DMS114 treated with DMSO at 0.1 percent for 48 hours (cell line): ENCODE results near the gene HBE1.
"Not testable (repeated sequence)": the region's sequence is repeated elsewhere in the genome, so short reads cannot be mapped to it uniquely, and the experiment has no call there.

Experiments used
- DNase-seq: peaks from one replicate; lab custom pipeline; 2025; ENCODE audit not compliant: unreplicated experiment; lab: John Stamatoyannopoulos, UW

Gene HBE1

DNA sequence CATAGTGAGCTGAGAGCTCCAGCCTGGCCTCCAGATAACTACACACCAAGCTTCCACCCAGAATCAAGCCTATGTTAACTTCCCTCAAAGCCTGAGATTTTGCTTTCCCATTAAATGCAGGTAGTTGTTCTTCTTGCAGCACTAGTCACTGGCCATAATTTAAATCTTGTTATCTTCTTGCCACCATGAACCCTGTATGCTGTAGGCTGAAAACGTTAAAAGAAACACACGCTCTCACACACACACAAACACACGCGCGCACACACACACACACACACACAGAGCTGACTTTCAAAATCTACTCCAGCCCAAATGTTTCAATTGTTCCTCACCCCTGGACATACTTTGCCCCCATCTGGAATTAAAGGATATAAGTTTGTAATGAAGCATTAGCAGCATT, 16.3 kb downstream of the HBE1 start:
- DNase-seq = not testable (repeated sequence)

DNA sequence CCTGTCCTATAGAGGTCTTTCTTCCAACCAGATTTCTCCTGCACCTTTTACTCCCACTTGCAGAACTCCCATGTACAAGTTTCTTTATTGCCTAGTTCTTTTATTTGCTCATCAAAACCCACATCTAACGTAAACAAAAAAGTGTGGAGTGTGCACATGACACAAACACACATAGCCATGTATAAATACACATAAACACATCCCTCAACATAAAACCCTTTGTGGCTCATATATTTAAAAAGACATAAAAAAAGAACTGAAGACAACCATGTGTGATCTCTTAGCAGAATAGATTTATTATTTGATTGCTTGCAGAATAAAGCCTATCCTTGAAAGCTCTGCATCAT, 16.9 kb downstream of the HBE1 start:
- no peak for DNase-seq

DNA sequence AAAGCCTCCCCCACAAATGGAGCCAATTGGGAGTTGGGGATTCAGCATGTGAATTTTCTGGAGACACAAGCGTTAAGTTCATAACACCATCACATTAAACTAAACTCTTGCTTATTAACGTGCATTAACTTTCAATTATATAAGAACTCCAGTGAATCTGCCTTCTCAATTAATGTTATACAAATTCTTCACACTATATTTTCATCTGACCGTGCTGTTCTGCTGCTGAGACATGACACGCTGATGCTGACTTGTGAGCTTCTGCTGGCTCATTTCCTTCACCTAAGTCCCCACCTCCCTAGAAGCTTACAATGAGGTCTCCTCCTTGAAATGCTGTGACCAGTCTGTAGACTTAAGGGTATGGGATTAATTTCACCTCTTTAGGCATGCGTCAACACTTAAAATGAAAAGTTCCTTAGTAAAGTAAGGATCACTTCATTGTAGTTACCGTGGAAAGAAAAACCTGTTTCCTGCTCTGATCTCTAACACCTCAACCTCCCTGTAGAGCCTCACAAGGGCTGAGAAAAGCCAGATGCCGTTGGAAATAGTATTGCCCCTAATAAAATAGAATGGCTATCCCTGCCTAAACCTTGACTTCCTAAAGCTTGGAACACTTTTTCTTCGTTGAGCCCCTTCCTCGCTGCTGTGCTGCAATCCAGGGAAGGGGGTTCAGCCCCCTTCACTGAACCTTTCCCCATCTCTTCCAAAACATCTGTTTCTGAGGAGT, 17.4 kb downstream of the HBE1 start:
- DNase-seq = no peak

DNA sequence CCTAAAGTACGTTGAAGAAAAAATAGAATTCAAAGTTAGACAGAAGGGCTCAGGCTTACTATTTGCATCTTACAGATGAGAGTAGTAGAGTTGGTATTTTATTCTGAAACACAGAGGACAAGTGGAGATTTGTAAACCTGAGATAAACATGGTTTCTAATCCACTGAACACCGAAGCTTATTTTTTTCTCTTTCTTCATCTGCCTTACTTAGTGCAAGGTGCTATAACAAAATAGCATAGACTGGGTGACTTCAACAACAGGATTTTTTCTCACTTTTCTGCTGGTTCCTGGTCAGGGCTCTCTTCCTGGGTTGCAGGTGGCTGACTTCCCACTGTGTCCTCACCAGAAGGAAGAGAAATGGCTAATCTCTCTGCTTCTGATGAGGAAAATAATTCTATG, 18.0 kb downstream of the HBE1 start:
- no peak for DNase-seq

DNA sequence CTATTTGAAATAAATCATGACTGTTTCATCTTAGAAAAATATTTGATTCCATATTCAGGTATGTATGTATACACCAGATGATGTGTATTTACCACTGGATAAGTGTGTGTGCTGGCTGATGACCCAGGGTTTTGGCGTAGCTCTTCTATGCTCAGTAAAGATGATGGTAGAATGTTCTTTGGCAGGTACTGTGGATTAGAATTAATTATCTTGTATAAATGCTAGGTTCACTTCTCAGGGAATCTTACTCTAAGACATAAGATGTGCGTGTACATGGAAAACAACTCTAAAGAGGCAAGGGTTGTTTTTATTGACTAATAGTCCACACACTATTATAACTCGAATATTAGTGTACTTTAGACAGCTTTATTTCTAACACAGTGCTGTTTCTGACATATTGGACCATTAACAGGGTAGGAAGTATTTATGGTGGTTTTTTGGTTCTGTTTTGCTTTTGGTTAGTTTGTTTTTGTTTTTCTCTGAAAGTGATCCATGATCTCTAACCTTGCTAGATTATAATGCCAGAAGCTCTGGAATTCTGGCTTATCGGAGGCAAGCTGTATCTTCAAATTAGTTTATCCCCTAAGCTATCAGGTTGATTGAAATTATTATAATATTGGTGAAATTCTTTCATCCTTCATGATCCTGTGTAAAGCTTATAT, 19.1 kb downstream of the HBE1 start:
- no peak for DNase-seq

DNA sequence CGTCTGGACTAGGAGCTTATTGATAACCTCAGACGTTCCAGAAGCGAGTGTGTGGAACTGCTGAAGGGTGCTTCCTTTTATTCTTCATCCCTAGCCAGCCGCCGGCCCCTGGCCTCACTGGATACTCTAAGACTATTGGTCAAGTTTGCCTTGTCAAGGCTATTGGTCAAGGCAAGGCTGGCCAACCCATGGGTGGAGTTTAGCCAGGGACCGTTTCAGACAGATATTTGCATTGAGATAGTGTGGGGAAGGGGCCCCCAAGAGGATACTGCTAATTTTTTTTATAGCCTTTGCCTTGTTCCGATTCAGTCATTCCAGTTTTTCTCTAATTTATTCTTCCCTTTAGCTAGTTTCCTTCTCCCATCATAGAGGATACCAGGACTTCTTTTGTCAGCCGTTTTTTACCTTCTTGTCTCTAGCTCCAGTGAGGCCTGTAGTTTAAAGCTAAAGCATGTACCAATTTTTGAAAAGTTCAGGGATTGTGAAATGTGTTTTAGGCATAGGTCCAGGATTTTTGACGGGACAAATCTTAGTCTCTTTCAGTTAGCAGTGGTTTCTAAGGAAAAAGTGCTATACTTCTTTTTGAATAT, 19.8 kb downstream of the HBE1 start, which contains the start of gene HBG1:
TSS of gene HBG1 (minus strand) at position 51 of the 590 bp plus-strand sequence. CDS start 53 bp downstream, outside the sequence.
- DNase-seq = not testable (repeated sequence)

DNA sequence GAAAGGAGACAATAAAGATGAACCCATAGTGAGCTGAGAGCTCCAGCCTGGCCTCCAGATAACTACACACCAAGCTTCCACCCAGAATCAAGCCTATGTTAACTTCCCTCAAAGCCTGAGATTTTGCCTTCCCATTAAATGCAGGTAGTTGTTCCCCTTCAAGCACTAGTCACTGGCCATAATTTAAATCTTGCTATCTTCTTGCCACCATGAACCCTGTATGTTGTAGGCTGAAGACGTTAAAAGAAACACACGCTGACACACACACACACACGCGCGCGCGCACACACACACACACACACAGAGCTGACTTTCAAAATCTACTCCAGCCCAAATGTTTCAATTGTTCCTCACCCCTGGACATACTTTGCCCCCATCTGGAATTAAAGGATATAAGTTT, 21.2 kb downstream of the HBE1 start:
- DNase-seq = not testable (repeated sequence)

DNA sequence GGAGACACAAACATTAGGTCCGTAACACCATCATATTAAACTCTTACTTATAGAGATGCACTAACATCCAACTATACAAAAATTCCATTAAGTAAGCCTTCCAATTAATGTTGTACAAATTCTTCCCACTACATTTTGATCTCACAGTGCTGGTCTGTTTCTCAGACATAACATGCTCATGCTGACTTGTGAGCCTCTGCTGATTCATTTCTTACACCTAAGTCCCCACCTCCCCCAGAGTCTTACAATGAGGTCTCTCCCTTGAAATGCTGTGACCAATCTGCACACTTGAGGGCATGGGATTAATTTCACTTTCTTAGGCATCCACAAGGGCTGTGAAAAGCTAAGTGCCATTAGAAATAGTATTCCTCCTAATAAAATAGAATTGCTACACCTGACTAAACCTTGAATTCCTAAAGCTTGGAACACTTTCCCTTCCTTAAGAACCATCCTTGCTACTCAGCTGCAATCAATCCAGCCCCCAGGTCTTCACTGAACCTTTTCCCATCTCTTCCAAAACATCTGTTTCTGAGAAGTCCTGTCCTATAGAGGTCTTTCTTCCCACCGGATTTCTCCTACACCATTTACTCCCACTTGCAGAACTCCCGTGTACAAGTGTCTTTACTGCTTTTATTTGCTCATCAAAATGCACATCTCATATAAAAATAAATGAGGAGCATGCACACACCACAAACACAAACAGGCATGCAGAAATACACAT, 22.1 kb downstream of the HBE1 start:
- no peak for DNase-seq

DNA sequence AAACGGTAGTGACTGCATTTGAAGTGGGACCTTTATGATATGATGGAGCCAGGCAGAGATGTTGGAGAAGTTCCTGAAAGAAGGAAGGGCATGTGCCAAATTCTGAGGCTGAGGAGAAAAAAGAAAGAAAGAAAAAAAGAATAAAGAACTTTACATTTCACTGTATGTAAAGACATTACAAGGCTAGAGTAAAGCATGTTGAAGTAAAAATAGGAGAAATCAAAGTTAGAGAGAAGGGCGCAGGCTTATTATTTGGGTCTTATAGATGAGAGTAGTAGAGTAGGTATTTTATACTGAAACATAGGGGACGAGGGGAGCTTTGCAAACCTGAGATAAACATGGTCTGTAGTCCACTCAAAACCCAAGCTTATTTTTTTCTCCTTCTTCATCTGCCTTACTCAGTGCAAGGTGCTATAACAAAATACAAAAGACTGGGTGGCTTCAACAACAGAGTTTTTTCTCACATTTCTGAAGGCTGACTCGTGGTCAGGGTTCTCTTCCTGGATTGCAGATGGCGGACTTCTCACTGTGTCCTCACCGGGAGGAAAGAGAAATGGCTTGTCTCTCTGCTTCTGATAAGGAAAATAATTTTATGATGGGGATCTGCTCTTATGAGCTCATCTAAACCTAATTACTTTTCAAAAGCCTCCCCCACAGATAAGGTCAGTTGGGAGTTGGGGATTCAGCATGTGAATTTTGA, 22.8 kb downstream of the HBE1 start:
- no peak for DNase-seq

DNA sequence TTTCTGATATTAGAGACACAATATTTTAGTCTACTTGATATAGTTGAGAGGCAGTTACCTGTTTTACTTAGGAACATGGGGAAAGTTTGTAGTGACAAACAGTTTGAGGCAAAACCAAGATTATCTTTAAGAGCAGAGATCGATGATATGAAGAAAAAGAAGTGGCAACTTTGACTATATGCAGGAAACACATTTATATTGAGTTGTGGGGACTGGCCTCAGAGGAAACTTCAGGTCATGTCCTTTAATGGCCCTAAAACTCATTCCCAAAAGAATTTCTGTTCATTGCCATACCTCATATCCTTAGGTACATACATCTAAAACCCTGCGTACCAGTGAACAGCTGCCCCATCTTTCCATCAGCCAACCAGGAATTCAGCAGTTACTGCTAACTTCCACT, 24.6 kb downstream of the HBE1 start:
- no peak for DNase-seq

DNA sequence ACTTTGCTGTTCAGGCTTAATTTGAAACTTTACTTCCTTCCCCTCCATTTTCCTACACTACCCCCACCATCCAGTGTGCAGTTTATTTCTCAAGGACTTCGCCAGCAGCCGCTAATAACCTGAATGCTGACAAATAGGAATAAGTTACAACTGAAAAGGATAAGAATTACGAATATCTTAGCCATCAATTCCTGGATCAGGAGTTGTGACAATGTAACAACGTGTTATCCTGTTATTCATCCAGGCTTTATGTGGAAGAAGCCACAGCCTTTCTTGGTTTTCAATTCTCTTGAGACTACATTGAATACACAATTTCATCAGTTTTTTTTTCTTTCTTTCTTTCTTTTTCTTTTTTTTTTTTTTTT, 25.9 kb downstream of the HBE1 start:
- no peak for DNase-seq

DNA sequence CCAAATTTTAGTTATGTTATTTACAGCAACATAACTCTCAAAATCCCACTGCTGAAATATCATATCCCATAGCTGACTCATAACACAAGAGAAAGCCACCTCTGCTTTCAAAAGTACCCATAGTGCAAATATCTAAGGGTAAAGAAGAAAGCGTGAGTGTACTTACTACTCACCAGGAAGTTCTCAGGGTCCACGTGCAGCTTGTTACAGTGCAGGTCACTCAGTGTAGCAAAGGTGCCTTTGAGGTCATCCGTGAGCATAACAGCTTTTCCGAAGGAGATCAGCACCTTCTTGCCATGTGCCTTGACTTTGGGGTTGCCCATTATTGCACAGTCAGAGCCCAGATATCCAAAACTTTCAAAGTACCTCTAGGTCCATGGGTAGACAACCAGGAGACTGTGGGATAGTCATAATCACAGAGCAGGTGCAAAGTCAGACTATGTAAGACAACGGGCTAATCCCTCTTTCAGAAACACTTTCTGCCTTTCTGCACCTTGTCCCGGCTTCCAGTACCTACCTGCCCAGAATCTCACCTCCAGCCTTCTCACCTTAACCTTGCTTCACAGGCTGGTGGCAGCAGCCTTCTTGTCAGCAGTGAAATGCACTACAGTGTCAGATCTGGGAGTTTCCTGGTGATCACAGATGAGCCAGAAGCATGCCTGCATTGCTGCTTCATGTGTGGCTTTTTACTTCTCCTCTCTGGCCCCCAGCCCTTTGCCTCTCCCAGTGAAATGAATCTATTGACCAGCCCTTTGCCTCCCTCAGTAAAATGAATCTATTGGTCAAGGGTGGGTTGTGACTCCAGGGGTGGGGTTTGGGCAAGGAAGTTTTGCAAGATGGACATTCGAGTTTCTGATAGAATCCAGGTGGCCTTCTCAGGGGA, 26.6 kb downstream of the HBE1 start:
- DNase-seq = no peak

DNA sequence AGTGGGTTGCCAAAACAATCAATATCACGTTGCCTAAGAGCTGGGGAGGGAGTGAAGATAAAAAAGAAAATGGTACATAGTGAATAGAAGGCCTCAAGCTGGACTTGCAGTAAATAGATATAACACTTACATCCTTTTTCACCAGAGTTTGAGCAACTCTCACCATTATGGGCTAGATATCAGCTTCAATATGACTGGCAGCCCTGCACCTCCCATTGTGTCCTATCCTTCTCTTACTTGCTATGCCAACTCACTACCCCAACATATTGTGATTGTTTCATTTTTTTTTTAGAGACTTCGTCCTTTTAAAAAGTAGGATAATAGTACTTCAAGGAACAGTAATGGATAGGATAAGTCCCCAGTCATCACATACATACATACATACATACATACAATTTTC, 27.5 kb downstream of the HBE1 start:
- DNase-seq = no peak

DNA sequence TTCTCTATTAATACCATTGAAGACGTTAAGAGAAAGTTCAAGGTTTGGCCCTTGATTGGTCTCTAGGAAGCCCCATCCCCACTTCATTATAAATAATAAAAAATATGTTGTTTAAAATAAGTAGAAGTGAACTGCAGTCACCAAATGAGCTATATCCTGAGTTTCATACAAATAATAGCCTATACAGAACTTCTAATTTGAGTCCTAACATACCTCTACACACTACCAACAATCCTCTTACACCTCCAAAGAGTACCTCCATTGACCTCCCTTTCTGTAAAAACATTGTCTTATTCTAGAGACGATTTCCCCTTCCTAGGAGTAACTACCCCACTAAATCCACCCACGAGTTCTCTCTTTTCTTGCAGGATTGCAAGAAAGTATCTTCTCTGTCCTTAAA, 28.3 kb downstream of the HBE1 start:
- DNase-seq = no peak

DNA sequence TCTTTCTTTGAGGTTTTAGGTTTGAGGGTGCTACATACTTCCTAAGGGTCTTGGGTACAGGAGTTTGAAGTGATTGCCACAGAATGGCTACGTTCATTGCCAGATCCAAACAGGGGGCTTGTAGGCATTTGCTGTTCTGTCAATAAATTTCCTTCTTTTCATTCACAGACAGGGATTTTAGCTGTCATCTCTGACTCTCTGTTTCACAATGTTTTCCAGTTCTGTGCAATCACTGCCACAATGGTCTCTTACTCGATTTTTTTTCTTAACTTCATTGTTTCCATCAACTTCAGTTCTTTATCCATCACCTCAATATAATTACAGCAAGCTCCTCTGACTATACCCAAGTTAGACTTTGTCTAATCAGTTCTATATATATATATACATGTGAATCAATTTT, 29.3 kb downstream of the HBE1 start:
- DNase-seq = no peak

DNA sequence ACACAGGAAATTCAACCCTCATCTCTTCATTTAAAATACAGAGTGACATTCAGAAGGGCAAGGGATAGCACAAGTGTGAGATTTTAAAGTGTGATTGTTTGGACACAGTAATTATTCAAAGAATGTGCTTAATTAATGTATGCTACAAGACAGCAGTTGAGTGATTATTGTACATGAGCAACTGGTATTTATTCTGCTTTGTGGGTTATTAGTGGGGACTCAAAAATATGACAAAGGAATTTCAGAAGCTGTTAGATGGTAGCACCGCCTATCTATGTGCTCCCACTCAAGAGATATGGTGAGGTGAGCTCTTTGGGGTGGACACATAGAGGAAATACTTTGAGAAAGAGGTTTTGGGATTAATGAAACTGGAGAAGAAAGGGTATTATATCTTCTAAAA, 29.7 kb downstream of the HBE1 start:
- DNase-seq = no peak

DNA sequence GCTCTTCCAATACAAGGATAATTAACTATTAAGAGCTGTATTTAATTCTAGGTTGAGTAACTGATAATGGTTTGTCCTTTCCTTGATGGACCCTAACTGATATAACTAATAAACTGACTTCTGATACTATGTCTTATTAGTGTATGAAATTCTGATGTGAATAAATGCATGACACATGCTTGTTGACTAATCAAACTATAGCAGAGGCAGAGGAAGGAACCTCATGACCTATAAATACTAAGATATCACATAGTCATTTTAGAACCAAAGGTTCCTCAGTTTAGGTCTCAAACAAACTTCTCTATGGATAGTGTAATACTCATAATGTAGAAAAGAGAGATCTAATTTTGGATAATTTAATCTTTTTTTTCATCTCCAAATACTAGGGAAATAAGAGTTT, 30.7 kb downstream of the HBE1 start:
- no peak for DNase-seq

DNA sequence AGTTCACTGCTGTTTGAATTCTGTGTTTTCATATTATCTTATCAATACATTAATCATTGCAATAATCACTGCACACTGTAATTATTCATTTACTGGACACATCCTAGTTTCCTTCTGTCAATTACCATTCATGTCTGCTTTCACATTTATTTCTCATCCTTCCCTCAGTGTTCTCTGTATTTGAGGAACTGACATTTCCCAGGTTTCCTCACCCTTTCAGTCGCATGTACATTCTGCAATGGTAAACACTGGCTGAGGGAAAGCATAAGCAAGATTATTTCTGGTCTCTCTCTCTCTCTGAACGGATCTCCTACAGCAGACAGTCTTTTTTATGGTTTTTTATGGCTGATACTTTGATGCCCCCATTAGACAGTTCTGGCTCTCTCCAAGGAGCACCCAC, 31.3 kb downstream of the HBE1 start:
- DNase-seq = no peak

DNA sequence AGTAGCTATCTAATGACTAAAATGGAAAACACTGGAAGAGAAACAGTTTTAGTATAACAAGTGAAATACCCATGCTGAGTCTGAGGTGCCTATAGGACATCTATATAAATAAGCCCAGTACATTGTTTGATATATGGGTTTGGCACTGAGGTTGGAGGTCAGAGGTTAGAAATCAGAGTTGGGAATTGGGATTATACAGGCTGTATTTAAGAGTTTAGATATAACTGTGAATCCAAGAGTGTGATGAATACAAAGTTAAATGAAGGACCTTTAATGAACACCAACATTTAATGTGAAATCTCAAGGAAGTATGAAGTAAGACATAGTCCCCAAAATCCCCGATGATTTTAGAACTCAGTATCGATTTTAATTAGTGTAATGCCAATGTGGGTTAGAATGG, 32.3 kb downstream of the HBE1 start:
- DNase-seq = no peak

DNA sequence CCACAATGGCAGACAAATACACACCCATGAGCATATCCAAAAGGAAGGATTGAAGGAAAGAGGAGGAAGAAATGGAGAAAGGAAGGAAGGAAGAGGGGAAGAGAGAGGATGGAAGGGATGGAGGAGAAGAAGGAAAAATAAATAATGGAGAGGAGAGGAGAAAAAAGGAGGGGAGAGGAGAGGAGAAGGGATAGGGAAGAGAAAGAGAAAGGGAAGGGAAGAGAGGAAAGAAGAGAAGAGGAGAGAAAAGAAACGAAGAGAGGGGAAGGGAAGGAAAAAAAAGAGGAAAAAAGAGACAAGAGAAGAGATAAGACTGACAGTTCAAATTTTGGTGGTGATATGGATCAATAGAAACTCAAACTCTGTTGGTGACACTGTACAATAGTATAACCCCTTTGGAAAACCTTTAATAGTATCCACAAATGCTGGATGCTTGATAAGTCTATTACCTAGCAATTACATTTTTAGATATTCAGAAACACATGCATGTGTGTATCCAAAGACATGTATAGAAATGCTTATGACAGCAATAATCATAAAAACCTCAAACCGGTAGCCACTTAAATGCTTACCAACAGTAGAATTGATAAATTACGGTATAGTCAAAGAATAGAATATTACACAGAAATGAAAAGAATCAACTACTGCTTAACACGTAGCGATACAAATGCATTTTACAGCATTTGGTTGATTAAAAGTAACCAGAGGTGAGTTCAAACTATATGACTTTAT, 34.2 kb downstream of the HBE1 start:
- no peak for DNase-seq
